Measurements from ENCODE around the gene TCF7L2.

GRCh38 chr10:113002449-113002777 lies 52.4 kb downstream of the TCF7L2 start:
- TF ChIP-seq CTCF (conservative IDR thresholded peaks at IDR 0.05) (no peak), EZH2 (IDR thresholded peaks at IDR 0.05; ENCODE audit: low read depth) (no peak)
